K562 (cell line): Measurements from ENCODE around the gene ATP6V1F. TPM values are rescaled to one million over a fixed set of nuclear protein-coding genes. Genes with fewer than 3 reads are reported as not detected.
A peak's percentile ranks its signal among the peaks of the same experiment; 100 is the strongest.

ENCODE experiments used
- ATF1 ChIP-seq, 2 experiments: fragments of 450-650 bp in 1 of 2; IDR thresholded peaks; 2 replicates each; pipeline ENCODE4 v1.6.1; 2016; ENCODE audit warnings: missing compliant biosample characterization in 1 of 2, missing genetic modification characterization in 1 of 2
- CSDE1 ChIP-seq, 2 experiments: fragments of 450-650 bp; IDR thresholded peaks; 2 replicates each; pipeline ENCODE4 v1.6.1; 2016; ENCODE audit warnings: mild to moderate bottlenecking in 1 of 2
- CTCF ChIP-seq, 3 experiments: IDR thresholded peaks in 2 of 3; conservative IDR thresholded peaks in 1 of 3; 2 replicates each; pipeline ENCODE4 v1.5.1; 2011 to 2012; ENCODE audit warnings: low read length in 3 of 3, mild to moderate bottlenecking in 3 of 3, control low read depth in 2 of 3, improper control_type of control experiment in 1 of 3, inconsistent platforms in 1 of 3, low read depth in 1 of 3, mixed read lengths in 1 of 3, moderate library complexity in 1 of 3; ENCODE audit not compliant: insufficient read depth in 2 of 3
- CTCFL ChIP-seq: IDR thresholded peaks from 2 replicates; pipeline ENCODE4 v1.6.1; 2011; ENCODE audit warnings: borderline replicate concordance, low read depth, mild to moderate bottlenecking, moderate library complexity, low read length; ENCODE audit not compliant: insufficient read depth, poor library complexity, severe bottlenecking
- E2F4 ChIP-seq: sonication (generic); formaldehyde crosslinking; IDR thresholded peaks from 2 replicates; pipeline ENCODE4 v1.8.0; 2022; ENCODE audit warnings: mild to moderate bottlenecking, low read depth, missing genetic modification reagents
- ESRRA ChIP-seq: fragments of 450-650 bp; IDR thresholded peaks from 2 replicates; pipeline ENCODE4 v1.6.1; 2014; ENCODE audit warnings: low read depth, mild to moderate bottlenecking, moderate library complexity, borderline replicate concordance
- HBP1 ChIP-seq: fragments of 450-650 bp; formaldehyde crosslinking; IDR thresholded peaks from 2 replicates; pipeline ENCODE4 v1.4.0; 2022; ENCODE audit warnings: missing genetic modification characterization
- MAX ChIP-seq: sonication (generic); formaldehyde crosslinking; IDR thresholded peaks from 2 replicates; pipeline ENCODE4 v1.9.0; 2022; ENCODE audit warnings: mild to moderate bottlenecking, missing genetic modification reagents
- NEUROD1 ChIP-seq: fragments of 150-350 bp; IDR thresholded peaks from 2 replicates; pipeline ENCODE4 v1.6.1; 2014; ENCODE audit warnings: borderline replicate concordance, low read length, low read depth; ENCODE audit not compliant: partially characterized antibody
- PML ChIP-seq: IDR thresholded peaks from 2 replicates; pipeline ENCODE4 v1.6.1; 2012; ENCODE audit warnings: low read length, inconsistent platforms
- PTBP1 ChIP-seq: fragments of 200-400 bp; formaldehyde crosslinking; IDR thresholded peaks from 2 replicates; pipeline ENCODE4 v1.6.1; 2017; ENCODE audit warnings: low read depth, low read length
- RAD21 ChIP-seq, 2 experiments: fragments of 250-450 bp in 1 of 2; fragments of 450-650 bp in 1 of 2; sonication (Bioruptor Pico) in 1 of 2; formaldehyde crosslinking in 1 of 2; IDR thresholded peaks in 1 of 2; conservative IDR thresholded peaks in 1 of 2; 2 replicates each; pipeline versions ENCODE4 v1.4.0 to v1.8.0; 2020 to 2022; ENCODE audit warnings: mild to moderate bottlenecking in 2 of 2, moderate library complexity in 1 of 2
- RBBP5 ChIP-seq: fragments of 200-600 bp; sonication (generic); IDR thresholded peaks from 2 replicates; pipeline ENCODE4 v1.6.1; 2012; ENCODE audit warnings: borderline replicate concordance, mild to moderate bottlenecking, low read length, control low read depth, inconsistent platforms; ENCODE audit not compliant: insufficient read depth, poor library complexity, severe bottlenecking
- SLC30A9 ChIP-seq: fragments of 250-450 bp; sonication (Bioruptor Pico); IDR thresholded peaks from 2 replicates; pipeline ENCODE4 v1.8.0; 2022; ENCODE audit warnings: mild to moderate bottlenecking, moderate library complexity
- SRSF7 ChIP-seq: fragments of 200-400 bp; formaldehyde crosslinking; optimal IDR thresholded peaks from 2 replicates; pipeline ENCODE3; 2017; ENCODE audit warnings: mild to moderate bottlenecking, low read depth, low read length
- SRSF9 ChIP-seq: fragments of 200-400 bp; formaldehyde crosslinking; IDR thresholded peaks from 2 replicates; pipeline ENCODE4 v1.6.1; 2017; ENCODE audit warnings: low read depth, low read length, borderline replicate concordance
- TAF9B ChIP-seq: fragments of 450-650 bp; IDR thresholded peaks from 2 replicates; pipeline ENCODE4 v1.6.1; 2018; ENCODE audit warnings: mild to moderate bottlenecking; ENCODE audit not compliant: partially characterized antibody
- THRAP3 ChIP-seq: fragments of 450-650 bp; IDR thresholded peaks from 2 replicates; pipeline ENCODE4 v1.6.1; 2016; ENCODE audit warnings: mild to moderate bottlenecking, inconsistent platforms, borderline replicate concordance
- TRIM28 ChIP-seq: fragments of 450-650 bp; IDR thresholded peaks from 2 replicates; pipeline ENCODE4 v1.6.1; 2017
- ZNF384 ChIP-seq: IDR thresholded peaks from 2 replicates; pipeline ENCODE4 v1.6.1; 2012; ENCODE audit warnings: low read depth, low read length, improper control_type of control experiment
- polyA plus RNA-seq, 8 experiments: library from polyadenylated mRNA; depleted of rRNA in 4 of 8; stranded (reverse) in 5 of 8; unstranded in 3 of 8; fragments of >200 nt; fragmentation: Nextera tagmentation in 2 of 8; fragmentation: Illumina TruSeq in 1 of 8; extraction: Ambion mirVana in 2 of 8; extraction: Trizol in 1 of 8; gene quantifications; 2 replicates each; pipeline versions ENCODE4 v1.2.1 to v1.2.3, GENCODE V29; 2011 to 2014; ENCODE audit warnings: inconsistent platforms in 1 of 8, missing spikeins in 1 of 8
- total RNA-seq, 7 experiments: library from RNA; depleted of rRNA in 6 of 7; stranded (reverse); fragments of >200 nt in 6 of 7; fragmentation: Illumina TruSeq in 2 of 7; extraction: Trizol in 2 of 7; gene quantifications; 2 replicates each; pipeline versions ENCODE4 v1.2.1 to v1.2.3, GENCODE V29; 2011 to 2021; ENCODE audit warnings: low replicate concordance in 1 of 7

ATP6V1F gene
- total and polyA plus RNA-seq, 9 of the 15 experiments (the other 6 are each of a cell fraction or from before 2014, with no cell fraction given) = 206 to 1,123 (median 542) TPM

- TF ChIP-seq E2F4 (CRISPR knock-in tag) = no peak
- TF ChIP-seq HBP1 = no peak
- no peak for TF ChIP-seq PML
- no peak for TF ChIP-seq THRAP3
- no peak for TF ChIP-seq TRIM28
- no peak for TF ChIP-seq SRSF7
- TF ChIP-seq NEUROD1 = no peak
- no peak for TF ChIP-seq TAF9B
- no peak for TF ChIP-seq MAX
- TF ChIP-seq CTCFL = peak; percentile 46
- TF ChIP-seq ZNF384 = no peak
- no peak for TF ChIP-seq PTBP1
- peak; percentile 86 to 92 (median 91) for TF ChIP-seq CTCF (IDR thresholded peaks at IDR 0.05 in 2 of 3, conservative IDR thresholded peaks at IDR 0.05 in 1 of 3; ENCODE audit: insufficient read depth in 2 of 3, low read depth in 1 of 3, low read length in 3 of 3)
- no peak for TF ChIP-seq CSDE1 (IDR thresholded peaks at IDR 0.05)
- no peak for TF ChIP-seq SLC30A9
- TF ChIP-seq SRSF9 = no peak
- TF ChIP-seq RAD21 (CRISPR knock-in tag; conservative IDR thresholded peaks at IDR 0.05 in 1 of 2, IDR thresholded peaks at IDR 0.05 in 1 of 2) = peak; percentile 60 to 79
- no peak for TF ChIP-seq ATF1 (CRISPR knock-in tag; IDR thresholded peaks at IDR 0.05)
- peak; percentile 44; the same call in 1 of the 2 replicates for TF ChIP-seq ATF1 (tag; IDR thresholded peaks at IDR 0.05)
- TF ChIP-seq RBBP5 = no peak
- no peak for TF ChIP-seq ESRRA
Measured at GRCh38 chr7:128904381-128905197, 41.9 kb downstream of the ATP6V1F start (continued).
